ENCODE results near the gene AFG3L2.

Gene AFG3L2

GRCh38 chr18:12338382-12338781 is 38.6 kb downstream of the AFG3L2 start:
- Histone ChIP-seq H3K4me1 (ENCODE audit: control insufficient read depth, insufficient read depth, low read length) (peaks cover 26% of the 10 kb centered on the region), H3K27me3 (ENCODE audit: control insufficient read depth, insufficient read depth, low read length, poor library complexity, severe bottlenecking) (no peaks in the 10 kb centered on the region), H3K9me3 (ENCODE audit: control insufficient read depth, low read length) (no peaks in the 10 kb centered on the region), H3K36me3 (ENCODE audit: control insufficient read depth, insufficient read depth, low read length) (no peaks in the 10 kb centered on the region), H3K27ac (ENCODE audit: insufficient read depth, low read depth, low read length, poor library complexity, severe bottlenecking) (no peak overlapping the region), H3K4me3 (ENCODE audit: insufficient read depth, low read depth, low read length) (no peak overlapping the region)
- 93 to 99% methylated on average over 2 of the region's 2 CpGs for WGBS, 2 experiments

- Histone ChIP-seq H3K9me3 (ENCODE audit: control insufficient read depth, low read length) (no peaks in the 10 kb centered on the region), H3K27me3 (ENCODE audit: control insufficient read depth, insufficient read depth, low read length, poor library complexity, severe bottlenecking) (no peaks in the 10 kb centered on the region), H3K4me1 (ENCODE audit: control insufficient read depth, insufficient read depth, low read length) (peaks cover 26% of the 10 kb centered on the region), H3K36me3 (ENCODE audit: control insufficient read depth, insufficient read depth, low read length) (no peaks in the 10 kb centered on the region), H3K4me3 (ENCODE audit: insufficient read depth, low read depth, low read length) (no peak overlapping the region), H3K27ac (ENCODE audit: insufficient read depth, low read depth, low read length, poor library complexity, severe bottlenecking) (no peak overlapping the region)
- 34 to 39% methylated on average over 6 of the region's 6 CpGs for WGBS, 2 experiments
Observed at GRCh38 chr18:12336887-12337286, 40.1 kb downstream of the AFG3L2 start.

- Histone ChIP-seq H3K27me3 (ENCODE audit: control insufficient read depth, insufficient read depth, low read length, poor library complexity, severe bottlenecking) (no peaks in the 10 kb centered on the region), H3K4me1 (ENCODE audit: control insufficient read depth, insufficient read depth, low read length) (peaks cover 26% of the 10 kb centered on the region), H3K36me3 (ENCODE audit: control insufficient read depth, insufficient read depth, low read length) (no peaks in the 10 kb centered on the region), H3K9me3 (ENCODE audit: control insufficient read depth, low read length) (no peaks in the 10 kb centered on the region), H3K4me3 (ENCODE audit: insufficient read depth, low read depth, low read length) (no peak overlapping the region), H3K27ac (ENCODE audit: insufficient read depth, low read depth, low read length, poor library complexity, severe bottlenecking) (no peak overlapping the region)
- WGBS, 2 experiments, result 11 to 16% methylated on average over 2 of the region's 2 CpGs
Observed at GRCh38 chr18:12336171-12336613, 40.8 kb downstream of the AFG3L2 start.

GRCh38 chr18:12335503-12335902 is 41.5 kb downstream of the AFG3L2 start:
- Histone ChIP-seq H3K27me3 (ENCODE audit: control insufficient read depth, insufficient read depth, low read length, poor library complexity, severe bottlenecking) (no peaks in the 10 kb centered on the region), H3K9me3 (ENCODE audit: control insufficient read depth, low read length) (no peaks in the 10 kb centered on the region), H3K4me1 (ENCODE audit: control insufficient read depth, insufficient read depth, low read length) (peaks cover 26% of the 10 kb centered on the region), H3K36me3 (ENCODE audit: control insufficient read depth, insufficient read depth, low read length) (no peaks in the 10 kb centered on the region), H3K4me3 (ENCODE audit: insufficient read depth, low read depth, low read length) (no peak overlapping the region), H3K27ac (ENCODE audit: insufficient read depth, low read depth, low read length, poor library complexity, severe bottlenecking) (peak overlapping the region; percentile 63)
- 73 to 74% methylated on average over 7 of the region's 7 CpGs for WGBS, 2 experiments

- H3K36me3 ChIP-seq (ENCODE audit: control insufficient read depth, insufficient read depth, low read length), result no peaks in the 10 kb centered on the region
- H3K9me3 ChIP-seq (ENCODE audit: control insufficient read depth, low read length), result no peaks in the 10 kb centered on the region
- H3K4me3 ChIP-seq (ENCODE audit: insufficient read depth, low read depth, low read length), result peak overlapping the region; percentile 1
- H3K4me1 ChIP-seq (ENCODE audit: control insufficient read depth, insufficient read depth, low read length), result peaks cover 26% of the 10 kb centered on the region
- H3K27ac ChIP-seq (ENCODE audit: insufficient read depth, low read depth, low read length, poor library complexity, severe bottlenecking), result peak overlapping the region; percentile 79
- 18 to 21% methylated on average over 2 of the region's 2 CpGs for WGBS, 2 experiments
- no peaks in the 10 kb centered on the region for H3K27me3 ChIP-seq (ENCODE audit: control insufficient read depth, insufficient read depth, low read length, poor library complexity, severe bottlenecking)
Observed at GRCh38 chr18:12334863-12335262, 42.2 kb downstream of the AFG3L2 start.

GRCh38 chr18:12334366-12334808 is 42.6 kb downstream of the AFG3L2 start:
- no peaks in the 10 kb centered on the region for H3K27me3 ChIP-seq (ENCODE audit: control insufficient read depth, insufficient read depth, low read length, poor library complexity, severe bottlenecking)
- H3K4me3 ChIP-seq (ENCODE audit: insufficient read depth, low read depth, low read length), result no peak overlapping the region
- H3K9me3 ChIP-seq (ENCODE audit: control insufficient read depth, low read length), result no peaks in the 10 kb centered on the region
- peak overlapping the region; percentile 79 for H3K27ac ChIP-seq (ENCODE audit: insufficient read depth, low read depth, low read length, poor library complexity, severe bottlenecking)
- WGBS, 2 experiments, result 15 to 16% methylated on average over 2 of the region's 2 CpGs
- no peaks in the 10 kb centered on the region for H3K36me3 ChIP-seq (ENCODE audit: control insufficient read depth, insufficient read depth, low read length)
- peaks cover 26% of the 10 kb centered on the region for H3K4me1 ChIP-seq (ENCODE audit: control insufficient read depth, insufficient read depth, low read length)

- Histone ChIP-seq H3K9me3 (ENCODE audit: control insufficient read depth, low read length) (no peaks in the 10 kb centered on the region), H3K27ac (ENCODE audit: insufficient read depth, low read depth, low read length, poor library complexity, severe bottlenecking) (no peak overlapping the region), H3K4me1 (ENCODE audit: control insufficient read depth, insufficient read depth, low read length) (peaks cover 26% of the 10 kb centered on the region), H3K4me3 (ENCODE audit: insufficient read depth, low read depth, low read length) (no peak overlapping the region), H3K27me3 (ENCODE audit: control insufficient read depth, insufficient read depth, low read length, poor library complexity, severe bottlenecking) (no peaks in the 10 kb centered on the region), H3K36me3 (ENCODE audit: control insufficient read depth, insufficient read depth, low read length) (no peaks in the 10 kb centered on the region)
- WGBS, 2 experiments, result 80% methylated on average over 10 of the region's 10 CpGs
Observed at GRCh38 chr18:12333506-12334290, 43.3 kb downstream of the AFG3L2 start.

- no peak overlapping the region for H3K4me3 ChIP-seq (ENCODE audit: insufficient read depth, low read depth, low read length)
- peaks cover 12% of the 10 kb centered on the region for H3K36me3 ChIP-seq (ENCODE audit: control insufficient read depth, insufficient read depth, low read length)
- 90 to 95% methylated on average over 4 of the region's 4 CpGs for WGBS, 2 experiments
- no peaks in the 10 kb centered on the region for H3K27me3 ChIP-seq (ENCODE audit: control insufficient read depth, insufficient read depth, low read length, poor library complexity, severe bottlenecking)
- no peaks in the 10 kb centered on the region for H3K9me3 ChIP-seq (ENCODE audit: control insufficient read depth, low read length)
- H3K4me1 ChIP-seq (ENCODE audit: control insufficient read depth, insufficient read depth, low read length), result peaks cover 21% of the 10 kb centered on the region
- no peak overlapping the region for H3K27ac ChIP-seq (ENCODE audit: insufficient read depth, low read depth, low read length, poor library complexity, severe bottlenecking)
Observed at GRCh38 chr18:12330766-12331165, 46.3 kb downstream of the AFG3L2 start.

GRCh38 chr18:12329125-12329698 is 47.8 kb downstream of the AFG3L2 start:
- 94 to 95% methylated on average over 11 of the region's 11 CpGs for WGBS, 2 experiments
- Histone ChIP-seq H3K4me3 (ENCODE audit: insufficient read depth, low read depth, low read length) (no peak overlapping the region), H3K9me3 (ENCODE audit: control insufficient read depth, low read length) (no peaks in the 10 kb centered on the region), H3K27me3 (ENCODE audit: control insufficient read depth, insufficient read depth, low read length, poor library complexity, severe bottlenecking) (no peaks in the 10 kb centered on the region), H3K36me3 (ENCODE audit: control insufficient read depth, insufficient read depth, low read length) (peaks cover 14% of the 10 kb centered on the region), H3K4me1 (ENCODE audit: control insufficient read depth, insufficient read depth, low read length) (peaks cover 6% of the 10 kb centered on the region), H3K27ac (ENCODE audit: insufficient read depth, low read depth, low read length, poor library complexity, severe bottlenecking) (no peak overlapping the region)

GRCh38 chr18:12328179-12328823 is 48.7 kb downstream of the AFG3L2 start:
- Histone ChIP-seq H3K4me1 (ENCODE audit: control insufficient read depth, insufficient read depth, low read length) (no peaks in the 10 kb centered on the region), H3K36me3 (ENCODE audit: control insufficient read depth, insufficient read depth, low read length) (peaks cover 14% of the 10 kb centered on the region), H3K9me3 (ENCODE audit: control insufficient read depth, low read length) (no peaks in the 10 kb centered on the region), H3K27ac (ENCODE audit: insufficient read depth, low read depth, low read length, poor library complexity, severe bottlenecking) (no peak overlapping the region), H3K4me3 (ENCODE audit: insufficient read depth, low read depth, low read length) (no peak overlapping the region), H3K27me3 (ENCODE audit: control insufficient read depth, insufficient read depth, low read length, poor library complexity, severe bottlenecking) (no peaks in the 10 kb centered on the region)
- WGBS, 2 experiments, result 94 to 96% methylated on average over 3 to 4 of the region's 4 CpGs

All from ectodermal cell (in vitro differentiated cells).